ENCODE data around the gene PRSS27. TPM values are rescaled to one million over a fixed set of nuclear protein-coding genes. Genes with fewer than 3 reads are reported as not detected.

The PRSS27 gene
- total RNA-seq, 4 donors from 2014 or later: 1.3 to 4.2 (median 2.4) TPM

GRCh38 chr16:2719328-2720063, 528 bp downstream of the PRSS27 start:
- no peak overlapping the region for H3K4me3 ChIP-seq
- 69 to 81% methylated on average over 8 to 12 of the region's 16 CpGs for WGBS, 2 donors
- no peak for TF ChIP-seq EP300 (IDR thresholded peaks at IDR 0.05)
- TF ChIP-seq POLR2A (IDR thresholded peaks at IDR 0.05): no peak
- TF ChIP-seq CTCF (IDR thresholded peaks at IDR 0.05): no peak
- H3K27ac ChIP-seq: no peak overlapping the region
- H3K4me1 ChIP-seq: peaks cover 0 to 28% (median 0%) of the 10 kb centered on the region in 4 donors
- H3K36me3 ChIP-seq: no peaks in the 10 kb centered on the region
- no peaks in the 10 kb centered on the region for H3K9me3 ChIP-seq
- DNase-seq (ENCODE audit: low spot score in 2 of 2): no peak
- peaks cover 0 to 4% of the 10 kb centered on the region in 2 donors for H3K27me3 ChIP-seq

GRCh38 chr16:2717383-2718263, 2.4 kb downstream of the PRSS27 start:
- no peak for DNase-seq (ENCODE audit: low spot score in 2 of 2)
- Histone ChIP-seq H3K9me3 (no peaks in the 10 kb centered on the region), H3K36me3 (no peaks in the 10 kb centered on the region), H3K27me3 (peaks cover 0 to 4% of the 10 kb centered on the region in 2 donors), H3K4me3 (no peak overlapping the region), H3K4me1 (peaks cover 0 to 28% (median 0%) of the 10 kb centered on the region in 4 donors), H3K27ac (no peak overlapping the region)
- TF ChIP-seq CTCF (IDR thresholded peaks at IDR 0.05) (no peak), POLR2A (IDR thresholded peaks at IDR 0.05) (no peak)
- 75 to 76% methylated on average over 21 of the region's 21 CpGs for WGBS, 2 donors

GRCh38 chr16:2716948-2717347, 3.1 kb downstream of the PRSS27 start:
- DNase-seq (ENCODE audit: low spot score in 2 of 2): no peak

GRCh38 chr16:2715966-2716885, 3.8 kb downstream of the PRSS27 start:
- no peak for TF ChIP-seq CTCF (IDR thresholded peaks at IDR 0.05)
- no peak for TF ChIP-seq EP300 (IDR thresholded peaks at IDR 0.05)
- no peak for TF ChIP-seq POLR2A (IDR thresholded peaks at IDR 0.05)
- DNase-seq (ENCODE audit: low spot score in 2 of 2): no peak
- no peaks in the 10 kb centered on the region for H3K9me3 ChIP-seq
- no peak overlapping the region for H3K27ac ChIP-seq
- WGBS, 2 donors: 65 to 76% methylated on average over 7 to 9 of the region's 17 CpGs
- H3K27me3 ChIP-seq: peaks cover 0 to 4% of the 10 kb centered on the region in 2 donors
- H3K36me3 ChIP-seq: no peaks in the 10 kb centered on the region
- H3K4me3 ChIP-seq: no peak overlapping the region
- peaks cover 0 to 23% (median 0%) of the 10 kb centered on the region in 4 donors for H3K4me1 ChIP-seq

More at GRCh38 chr16:2716948-2717347, 3.1 kb downstream of the PRSS27 start:
- Histone ChIP-seq H3K27ac (no peak overlapping the region), H3K4me1 (peaks cover 0 to 28% (median 0%) of the 10 kb centered on the region in 4 donors), H3K27me3 (peaks cover 0 to 4% of the 10 kb centered on the region in 2 donors), H3K36me3 (no peaks in the 10 kb centered on the region), H3K9me3 (no peaks in the 10 kb centered on the region), H3K4me3 (no peak overlapping the region)
- TF ChIP-seq POLR2A (IDR thresholded peaks at IDR 0.05): no peak
- no peak for TF ChIP-seq EP300 (IDR thresholded peaks at IDR 0.05)
- no peak for TF ChIP-seq CTCF (IDR thresholded peaks at IDR 0.05)
- WGBS, 2 donors: 73 to 82% methylated on average over 7 to 10 of the region's 10 CpGs
